ENCODE measurements around the gene XPO1. TPM values are rescaled to one million over a fixed set of nuclear protein-coding genes. Genes with fewer than 3 reads are reported as not detected.

The XPO1 gene
- polyA plus RNA-seq, 1 donor: 142 TPM

DNA sequence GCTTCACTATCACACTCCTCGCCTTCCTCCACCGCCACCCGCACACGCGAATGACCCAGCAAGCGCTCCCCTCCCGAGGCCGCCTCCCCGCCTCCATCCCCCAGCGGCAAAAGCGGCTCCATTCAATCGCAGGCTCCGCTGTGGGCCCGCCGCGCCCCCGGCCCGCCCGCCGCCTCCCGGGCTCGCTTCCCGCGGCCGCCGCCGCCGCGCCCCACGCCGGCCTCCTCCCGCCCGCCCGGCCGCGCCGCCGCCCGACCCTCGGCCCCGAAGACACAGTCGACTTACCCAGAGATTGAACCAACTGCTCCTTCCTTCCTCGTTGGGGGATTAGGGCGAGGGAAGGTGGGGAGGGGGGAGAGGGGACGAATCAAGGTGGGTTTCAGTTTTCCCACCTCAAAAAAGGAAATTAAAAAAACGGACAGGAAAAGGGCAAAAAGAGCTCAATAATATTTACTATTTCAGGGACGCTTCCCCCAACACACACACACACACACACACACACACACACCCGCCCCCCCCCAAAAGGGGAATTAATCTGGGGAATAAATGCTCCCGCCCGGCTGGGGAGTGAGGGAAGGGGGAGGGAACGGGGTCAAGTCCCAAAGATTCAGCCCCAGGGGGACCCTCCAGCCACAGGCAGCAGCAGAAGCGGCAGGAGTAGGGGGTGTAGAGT, 743 bp downstream of the XPO1 start:
- Histone ChIP-seq H3K4me1 (ENCODE audit: control insufficient read depth, insufficient read depth, low read length) (peaks cover 9% of the 10 kb centered on the region), H3K9me3 (ENCODE audit: control insufficient read depth, low read depth, low read length) (no peaks in the 10 kb centered on the region), H3K4me3 (ENCODE audit: low read length) (peak overlapping the region; percentile 91), H3K27ac (ENCODE audit: low read length) (peak overlapping the region; percentile 92), H3K36me3 (ENCODE audit: control insufficient read depth, insufficient read depth, low read length) (peaks cover 3% of the 10 kb centered on the region), H3K27me3 (ENCODE audit: control insufficient read depth, insufficient read depth, low read length) (no peaks in the 10 kb centered on the region)
- DNase-seq: peak; percentile 19 to 59
- no CpG with 5 or more reads among the region's 52 CpGs for WGBS (ENCODE audit: insufficient coverage, low lambda C conversion rate)

DNA sequence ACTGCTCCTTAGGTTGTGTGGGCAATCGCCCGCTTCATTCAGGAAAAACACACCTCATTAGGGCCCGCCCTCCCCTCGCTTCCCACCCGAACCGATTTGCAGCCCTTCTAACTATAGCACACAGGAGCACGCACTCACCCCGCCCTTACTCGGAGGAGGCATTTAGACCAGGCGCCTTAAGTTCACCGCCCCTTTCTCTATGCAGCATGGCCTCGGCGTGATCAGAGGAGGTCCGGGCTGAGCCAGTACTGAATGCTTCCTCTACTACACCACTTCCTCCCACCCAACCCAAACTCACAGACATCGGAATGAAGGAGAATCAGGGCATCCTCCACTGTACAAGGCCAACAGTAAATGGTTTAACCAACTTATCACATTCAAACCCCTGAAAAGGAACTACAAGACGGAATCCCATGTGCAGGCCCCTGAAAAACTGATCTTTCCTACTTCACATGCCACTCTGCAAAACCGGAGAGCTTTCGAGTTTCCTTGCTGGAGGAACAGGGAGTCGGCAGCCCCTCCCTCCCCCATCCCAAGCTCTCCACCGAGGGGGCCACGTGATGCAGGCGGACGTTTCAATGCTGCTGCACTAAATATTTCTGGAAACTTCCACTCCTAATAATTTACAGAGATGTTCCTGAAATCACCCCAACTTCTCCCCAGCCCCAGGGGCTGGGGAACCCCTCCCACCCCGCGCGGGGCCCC, 1.4 kb downstream of the XPO1 start:
- WGBS (ENCODE audit: insufficient coverage, low lambda C conversion rate): no CpG with 5 or more reads among the region's 26 CpGs
- H3K27me3 ChIP-seq (ENCODE audit: control insufficient read depth, insufficient read depth, low read length): no peaks in the 10 kb centered on the region
- peak; percentile 84 to 91 for DNase-seq

DNA sequence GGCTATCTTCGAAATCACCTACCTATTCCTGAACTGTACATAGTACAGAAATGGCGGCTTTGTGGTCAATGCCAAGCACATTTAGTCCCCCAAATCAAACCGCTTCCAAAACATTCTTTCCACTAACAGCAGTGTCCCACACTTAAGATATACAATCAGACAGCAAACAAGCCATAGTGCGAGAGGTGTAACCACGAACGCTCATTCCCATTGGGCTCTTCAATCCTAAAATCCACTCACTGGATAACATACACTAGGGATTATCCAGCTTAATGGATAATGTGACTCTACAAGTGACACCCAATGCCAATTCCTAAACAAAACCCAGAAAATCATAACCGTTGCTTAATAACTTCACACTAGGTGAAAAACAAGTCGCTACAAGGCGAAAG, 2.0 kb downstream of the XPO1 start:
- no peak for DNase-seq
- H3K27ac ChIP-seq (ENCODE audit: low read length): peak overlapping the region; percentile 92
- H3K27me3 ChIP-seq (ENCODE audit: control insufficient read depth, insufficient read depth, low read length): no peaks in the 10 kb centered on the region
- 0% methylated on average over 1 of the region's 9 CpGs for WGBS (ENCODE audit: insufficient coverage, low lambda C conversion rate)
- peaks cover 9% of the 10 kb centered on the region for H3K4me1 ChIP-seq (ENCODE audit: control insufficient read depth, insufficient read depth, low read length)
- H3K36me3 ChIP-seq (ENCODE audit: control insufficient read depth, insufficient read depth, low read length): peaks cover 9% of the 10 kb centered on the region
- peak overlapping the region; percentile 91 for H3K4me3 ChIP-seq (ENCODE audit: low read length)
- H3K9me3 ChIP-seq (ENCODE audit: control insufficient read depth, low read depth, low read length): no peaks in the 10 kb centered on the region

More for the DNA sequence above, 1.4 kb downstream of the XPO1 start:
- Histone ChIP-seq H3K27ac (ENCODE audit: low read length) (peak overlapping the region; percentile 92), H3K36me3 (ENCODE audit: control insufficient read depth, insufficient read depth, low read length) (peaks cover 6% of the 10 kb centered on the region), H3K9me3 (ENCODE audit: control insufficient read depth, low read depth, low read length) (no peaks in the 10 kb centered on the region), H3K4me3 (ENCODE audit: low read length) (peak overlapping the region; percentile 91), H3K4me1 (ENCODE audit: control insufficient read depth, insufficient read depth, low read length) (peaks cover 9% of the 10 kb centered on the region)

DNA sequence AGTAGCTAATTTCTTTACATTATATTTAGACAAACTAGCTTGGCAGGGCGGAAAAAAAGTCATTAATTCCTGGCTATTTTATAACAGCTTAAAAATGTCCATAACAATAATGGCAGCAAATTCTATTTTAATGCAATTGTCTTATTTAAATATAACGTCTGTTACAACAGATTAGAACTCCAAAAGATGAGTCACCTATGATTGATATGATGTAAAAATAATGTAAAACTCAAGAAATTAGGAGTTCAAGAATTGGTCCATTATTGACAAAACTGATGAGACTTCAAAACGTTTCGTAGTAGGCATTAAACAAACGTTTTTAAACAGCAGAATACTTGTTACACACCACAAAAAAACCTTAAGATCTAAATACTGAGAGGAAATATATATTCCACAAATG, 2.7 kb downstream of the XPO1 start:
- peak overlapping the region; percentile 91 for H3K4me3 ChIP-seq (ENCODE audit: low read length)
- DNase-seq: no peak
- H3K9me3 ChIP-seq (ENCODE audit: control insufficient read depth, low read depth, low read length): no peaks in the 10 kb centered on the region
- H3K4me1 ChIP-seq (ENCODE audit: control insufficient read depth, insufficient read depth, low read length): peaks cover 9% of the 10 kb centered on the region
- WGBS (ENCODE audit: insufficient coverage, low lambda C conversion rate): 20% methylated on average over 1 of the region's 5 CpGs
- H3K27me3 ChIP-seq (ENCODE audit: control insufficient read depth, insufficient read depth, low read length): no peaks in the 10 kb centered on the region
- peaks cover 9% of the 10 kb centered on the region for H3K36me3 ChIP-seq (ENCODE audit: control insufficient read depth, insufficient read depth, low read length)
- H3K27ac ChIP-seq (ENCODE audit: low read length): peak overlapping the region; percentile 92

DNA sequence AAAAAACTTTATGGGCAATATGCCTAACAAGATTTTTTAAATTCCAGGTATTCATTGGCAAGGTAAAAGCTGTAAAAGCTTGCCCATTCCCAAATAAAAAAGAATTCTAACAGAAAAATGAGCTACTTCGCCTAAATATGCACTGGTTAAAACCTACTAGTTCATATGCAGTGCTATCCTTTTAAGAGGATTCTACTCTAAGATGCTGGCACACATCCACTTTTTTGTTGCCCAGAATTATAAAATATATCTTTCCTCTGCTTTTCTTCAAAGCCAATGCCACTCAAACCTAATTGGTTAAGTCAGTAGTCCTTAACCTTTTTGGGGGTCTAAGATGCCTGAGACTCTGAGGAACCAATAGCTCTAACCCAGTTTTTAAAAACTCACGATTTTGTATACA, 3.2 kb downstream of the XPO1 start:
- H3K27ac ChIP-seq (ENCODE audit: low read length): peak overlapping the region; percentile 92
- H3K9me3 ChIP-seq (ENCODE audit: control insufficient read depth, low read depth, low read length): no peaks in the 10 kb centered on the region
- peak overlapping the region; percentile 91 for H3K4me3 ChIP-seq (ENCODE audit: low read length)
- peaks cover 9% of the 10 kb centered on the region for H3K36me3 ChIP-seq (ENCODE audit: control insufficient read depth, insufficient read depth, low read length)
- 0% methylated on average over 1 of the region's 2 CpGs for WGBS (ENCODE audit: insufficient coverage, low lambda C conversion rate)
- H3K27me3 ChIP-seq (ENCODE audit: control insufficient read depth, insufficient read depth, low read length): no peaks in the 10 kb centered on the region
- peaks cover 9% of the 10 kb centered on the region for H3K4me1 ChIP-seq (ENCODE audit: control insufficient read depth, insufficient read depth, low read length)
- DNase-seq: no peak

DNA sequence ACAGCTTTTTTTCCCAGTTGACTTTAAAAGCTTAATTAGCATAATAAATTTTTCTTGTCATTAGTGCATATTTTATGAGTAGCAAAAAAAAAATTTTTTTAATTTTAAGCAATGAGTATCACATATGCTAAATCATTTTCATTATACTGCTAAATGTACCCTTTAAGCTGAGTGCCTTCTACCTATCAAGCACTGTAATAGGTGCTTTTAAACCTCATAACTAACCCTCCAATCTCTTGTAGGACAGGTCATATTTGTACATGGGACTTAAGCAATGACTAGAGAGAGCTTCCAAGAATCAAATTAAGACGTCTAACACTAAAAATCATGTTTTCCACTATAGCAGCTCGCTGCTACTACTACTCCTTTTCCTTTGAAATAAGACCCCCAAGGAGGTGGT, 7.4 kb downstream of the XPO1 start:
- no peak overlapping the region for H3K27ac ChIP-seq (ENCODE audit: low read length)
- no peak overlapping the region for H3K4me3 ChIP-seq (ENCODE audit: low read length)
- no peak for DNase-seq
- H3K9me3 ChIP-seq (ENCODE audit: control insufficient read depth, low read depth, low read length): no peaks in the 10 kb centered on the region
- peaks cover 5% of the 10 kb centered on the region for H3K4me1 ChIP-seq (ENCODE audit: control insufficient read depth, insufficient read depth, low read length)
- no peaks in the 10 kb centered on the region for H3K27me3 ChIP-seq (ENCODE audit: control insufficient read depth, insufficient read depth, low read length)
- WGBS (ENCODE audit: insufficient coverage, low lambda C conversion rate): no CpG with 5 or more reads among the region's 2 CpGs
- peaks cover 20% of the 10 kb centered on the region for H3K36me3 ChIP-seq (ENCODE audit: control insufficient read depth, insufficient read depth, low read length)

DNA sequence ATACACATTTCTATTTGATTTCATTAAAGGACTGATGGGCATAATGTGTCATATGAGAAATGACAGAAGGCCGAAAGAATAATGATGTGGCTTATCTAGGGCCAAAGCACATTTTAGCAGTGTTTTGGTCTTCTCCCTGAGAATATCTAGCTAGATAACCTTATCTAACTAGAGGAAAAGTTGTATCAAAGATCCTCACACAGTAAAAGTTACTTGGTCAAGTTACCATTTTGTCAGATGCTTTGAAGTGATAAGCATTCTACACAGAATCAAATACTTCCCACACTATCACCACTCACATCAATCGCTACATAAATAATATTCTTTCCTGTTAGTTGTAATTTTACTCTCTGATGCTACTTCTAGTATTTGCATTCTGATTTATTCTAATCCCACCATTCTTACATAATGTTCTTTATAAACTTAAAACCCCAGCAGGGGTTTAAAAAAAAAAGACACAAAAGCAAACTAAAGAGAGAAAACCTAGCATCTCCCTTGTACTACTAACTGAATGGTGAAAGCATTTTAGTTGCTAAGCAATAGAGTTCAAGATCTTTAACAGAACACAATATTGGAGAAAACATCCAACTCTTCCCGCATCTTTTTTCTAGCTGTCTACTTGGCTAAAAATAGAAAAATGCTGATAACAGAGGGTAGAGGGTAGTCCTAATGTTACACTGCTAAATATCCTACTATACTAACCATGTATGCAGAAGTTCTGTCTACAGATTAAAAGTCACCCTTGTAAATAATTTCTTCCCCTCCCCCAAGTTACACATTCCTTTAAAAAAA, 8.0 kb downstream of the XPO1 start:
- no peak overlapping the region for H3K27ac ChIP-seq (ENCODE audit: low read length)
- no peak for DNase-seq
- H3K4me3 ChIP-seq (ENCODE audit: low read length): no peak overlapping the region
- WGBS (ENCODE audit: insufficient coverage, low lambda C conversion rate): 69% methylated on average over 3 of the region's 3 CpGs
- H3K36me3 ChIP-seq (ENCODE audit: control insufficient read depth, insufficient read depth, low read length): peaks cover 22% of the 10 kb centered on the region
- H3K9me3 ChIP-seq (ENCODE audit: control insufficient read depth, low read depth, low read length): no peaks in the 10 kb centered on the region
- peaks cover 3% of the 10 kb centered on the region for H3K4me1 ChIP-seq (ENCODE audit: control insufficient read depth, insufficient read depth, low read length)
- H3K27me3 ChIP-seq (ENCODE audit: control insufficient read depth, insufficient read depth, low read length): no peaks in the 10 kb centered on the region

DNA sequence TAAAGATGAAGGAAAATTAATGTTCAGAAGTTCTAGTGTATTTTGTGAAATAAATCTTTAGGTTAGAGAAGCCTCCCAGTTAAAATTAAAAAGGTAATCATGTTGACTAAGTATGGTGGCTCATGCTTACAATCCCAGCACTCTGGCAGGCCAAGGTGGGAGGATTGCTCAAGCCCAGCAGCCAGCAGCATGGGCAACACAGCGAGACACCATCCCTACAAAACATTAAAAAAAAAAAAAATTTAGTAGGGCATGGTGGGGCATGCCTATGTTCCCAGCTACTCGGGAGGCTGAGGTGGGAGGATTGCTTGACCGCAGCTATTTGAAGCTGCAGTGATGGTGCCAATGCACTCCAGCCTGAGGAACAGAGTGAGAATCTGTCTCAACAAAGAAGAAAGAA, 17.9 kb downstream of the XPO1 start:
- no peaks in the 10 kb centered on the region for H3K27me3 ChIP-seq (ENCODE audit: control insufficient read depth, insufficient read depth, low read length)
- H3K36me3 ChIP-seq (ENCODE audit: control insufficient read depth, insufficient read depth, low read length): peaks cover 64% of the 10 kb centered on the region
- DNase-seq: no peak
- no peak overlapping the region for H3K4me3 ChIP-seq (ENCODE audit: low read length)
- no peaks in the 10 kb centered on the region for H3K9me3 ChIP-seq (ENCODE audit: control insufficient read depth, low read depth, low read length)
- WGBS (ENCODE audit: insufficient coverage, low lambda C conversion rate): no CpG with 5 or more reads among the region's 3 CpGs
- no peaks in the 10 kb centered on the region for H3K4me1 ChIP-seq (ENCODE audit: control insufficient read depth, insufficient read depth, low read length)
- no peak overlapping the region for H3K27ac ChIP-seq (ENCODE audit: low read length)

DNA sequence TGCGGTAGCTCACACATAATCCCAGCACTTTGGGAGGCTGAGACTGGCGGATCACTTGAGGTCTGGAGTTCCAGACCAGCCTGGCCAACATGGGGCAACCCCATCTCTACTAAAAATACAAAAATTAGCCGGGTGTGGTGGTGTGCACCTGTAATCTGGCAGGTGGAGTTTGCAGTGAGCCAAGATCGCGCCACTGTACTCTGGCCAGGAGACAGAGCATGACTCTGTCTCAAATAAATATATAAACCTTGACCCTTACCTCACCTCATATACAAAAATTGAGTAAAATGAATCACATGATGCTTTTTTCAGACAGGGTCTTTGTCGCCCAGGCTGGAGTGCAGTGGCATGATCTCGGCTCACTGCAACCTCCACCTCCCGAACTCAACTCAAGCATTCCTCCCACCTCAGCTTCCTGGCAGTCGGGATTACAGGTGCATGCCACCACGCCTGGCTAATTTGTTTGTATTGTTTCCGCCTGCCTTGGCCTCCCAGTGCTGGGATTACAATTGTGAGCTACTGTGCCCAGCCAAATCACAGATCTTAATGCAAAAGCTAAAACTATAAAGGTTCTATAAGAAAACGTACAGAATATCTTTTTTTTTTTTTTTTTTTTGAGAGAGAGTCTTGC, 25.3 kb downstream of the XPO1 start:
- WGBS (ENCODE audit: insufficient coverage, low lambda C conversion rate): no CpG with 5 or more reads among the region's 12 CpGs
- Histone ChIP-seq H3K27ac (ENCODE audit: low read length) (no peak overlapping the region), H3K36me3 (ENCODE audit: control insufficient read depth, insufficient read depth, low read length) (peaks cover 80% of the 10 kb centered on the region), H3K9me3 (ENCODE audit: control insufficient read depth, low read depth, low read length) (no peaks in the 10 kb centered on the region), H3K4me3 (ENCODE audit: low read length) (no peak overlapping the region), H3K4me1 (ENCODE audit: control insufficient read depth, insufficient read depth, low read length) (no peaks in the 10 kb centered on the region), H3K27me3 (ENCODE audit: control insufficient read depth, insufficient read depth, low read length) (no peaks in the 10 kb centered on the region)
- DNase-seq: no peak

All from large intestine (tissue), 3 donors.